Measurements from ENCODE around the gene VPS18.

The VPS18 gene

DNA sequence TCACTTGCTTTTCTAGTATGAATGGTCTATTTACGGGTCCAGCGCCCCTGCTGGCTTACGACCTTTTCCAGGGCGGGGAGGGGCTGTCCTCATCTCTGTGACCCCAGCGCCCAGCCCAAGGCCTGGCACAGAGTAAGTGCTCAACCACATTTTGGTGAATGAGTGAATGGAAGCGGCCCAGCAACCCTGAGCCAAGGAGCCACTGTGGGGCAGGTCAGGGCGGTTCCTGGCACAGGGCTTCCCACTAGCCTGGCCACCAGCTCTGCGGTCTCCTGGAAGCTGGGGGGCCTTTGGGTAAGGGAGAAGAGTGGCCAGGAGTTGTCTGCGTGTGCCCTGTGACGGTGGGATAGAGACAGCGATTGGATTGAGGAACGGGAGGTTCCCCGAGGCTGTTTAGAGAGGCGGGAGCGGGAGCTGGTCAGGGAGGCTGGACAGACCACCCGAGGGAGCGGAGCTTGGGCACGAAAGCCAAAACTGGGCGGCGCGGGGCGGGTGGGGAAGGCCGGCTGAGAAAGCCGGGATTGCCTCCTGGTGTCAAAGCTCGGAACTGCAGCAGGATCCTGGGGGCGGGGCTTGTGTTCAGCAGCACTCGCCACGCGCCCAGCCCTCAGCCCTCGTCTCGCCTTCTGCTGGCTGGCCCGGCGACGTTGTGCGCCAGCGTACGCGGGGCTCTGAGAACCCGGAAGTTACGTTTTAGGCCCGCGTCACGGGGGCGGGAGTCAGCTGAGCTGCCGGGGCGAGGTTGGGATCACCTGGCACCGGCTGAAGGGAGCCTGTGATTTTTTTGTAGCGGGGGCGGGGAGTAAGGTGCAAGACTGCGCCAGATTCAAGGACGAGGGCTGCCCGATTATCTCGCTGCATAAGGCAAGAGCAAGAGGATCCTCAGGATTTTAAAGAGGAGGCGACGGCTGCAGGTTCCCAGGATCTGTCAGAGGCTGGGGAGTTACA is at the start of gene VPS18:
TSS of gene VPS18 (plus strand) at position 718 of the 948 bp plus-strand sequence. CDS start 319 bp downstream, outside the sequence.
- no peak for TF ChIP-seq GATA2 (IDR thresholded peaks at IDR 0.05; ENCODE audit: low read depth, low read length)
- TF ChIP-seq GATA3 (IDR thresholded peaks at IDR 0.05; ENCODE audit: low read depth, low read length), result no peak

DNA sequence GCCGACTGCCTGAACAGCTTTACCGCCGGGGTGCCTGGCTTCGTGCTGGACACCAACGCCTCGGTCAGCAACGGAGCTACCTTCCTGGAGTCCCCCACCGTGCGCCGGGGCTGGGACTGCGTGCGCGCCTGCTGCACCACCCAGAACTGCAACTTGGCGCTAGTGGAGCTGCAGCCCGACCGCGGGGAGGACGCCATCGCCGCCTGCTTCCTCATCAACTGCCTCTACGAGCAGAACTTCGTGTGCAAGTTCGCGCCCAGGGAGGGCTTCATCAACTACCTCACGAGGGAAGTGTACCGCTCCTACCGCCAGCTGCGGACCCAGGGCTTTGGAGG is 49.6 kb upstream of the VPS18 start:
- TF ChIP-seq GATA2 (IDR thresholded peaks at IDR 0.05; ENCODE audit: low read depth, low read length) (no peak), GATA3 (IDR thresholded peaks at IDR 0.05; ENCODE audit: low read depth, low read length) (no peak)

DNA sequence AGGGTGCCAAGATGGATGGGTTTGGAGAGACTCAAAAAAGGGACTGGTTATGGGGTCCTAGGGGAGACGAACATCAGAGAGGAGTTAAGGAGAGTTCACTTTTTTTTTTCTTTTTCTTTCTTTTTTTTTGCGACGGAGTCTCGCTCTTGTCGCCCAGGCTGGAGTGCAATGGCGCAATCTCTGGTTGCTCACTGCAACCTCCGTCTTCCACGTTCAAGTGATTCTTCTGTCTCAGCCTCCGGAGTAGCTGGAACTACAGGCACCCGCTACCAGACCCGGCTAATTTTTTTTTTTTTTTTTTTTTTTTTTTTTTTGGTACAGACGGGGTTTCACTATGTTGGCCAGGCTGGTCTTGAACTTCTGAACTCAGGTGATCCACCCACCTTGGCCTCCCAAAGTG is 49.2 kb upstream of the VPS18 start:
- TF ChIP-seq GATA2 (IDR thresholded peaks at IDR 0.05; ENCODE audit: low read depth, low read length) (no peak), GATA3 (IDR thresholded peaks at IDR 0.05; ENCODE audit: low read depth, low read length) (no peak)

DNA sequence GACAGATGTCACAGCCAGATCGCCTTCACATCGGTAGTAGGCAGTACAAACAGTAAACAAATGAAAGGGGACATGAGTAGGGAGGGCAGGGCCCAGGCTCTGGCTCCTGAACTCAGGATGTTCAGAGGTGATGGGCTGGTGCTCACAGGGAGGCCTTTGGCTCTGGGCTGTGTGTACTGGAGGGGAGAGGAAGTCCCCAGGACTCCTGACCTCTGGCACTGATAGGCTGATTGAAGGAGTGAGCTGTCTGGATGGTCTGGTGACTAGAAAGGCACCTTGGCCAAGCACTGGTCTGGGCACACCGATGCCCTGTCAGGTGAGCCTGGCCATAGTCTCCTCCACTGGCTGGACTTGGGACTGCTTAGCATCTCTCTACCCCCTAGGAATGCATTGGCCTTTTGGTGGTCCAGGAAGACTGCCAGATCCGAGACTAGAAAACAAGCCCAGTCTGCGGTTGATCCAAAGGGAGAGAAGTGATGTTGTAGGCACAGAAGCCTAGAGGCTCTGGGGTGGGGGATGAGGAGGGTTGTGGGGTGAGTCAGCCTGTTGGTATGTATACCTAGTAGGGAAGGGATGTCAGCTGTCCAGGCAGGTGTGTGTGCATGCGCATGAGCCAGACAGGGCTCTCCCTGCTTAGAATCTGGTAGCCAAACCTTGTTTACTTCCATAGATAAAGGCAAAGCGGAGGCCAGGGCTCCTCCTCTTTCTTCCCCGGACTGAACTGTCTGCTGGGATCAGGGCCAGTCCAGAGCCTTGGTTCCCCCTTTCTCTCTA is 48.6 kb upstream of the VPS18 start:
- TF ChIP-seq GATA3 (IDR thresholded peaks at IDR 0.05; ENCODE audit: low read depth, low read length), result no peak
- TF ChIP-seq GATA2 (IDR thresholded peaks at IDR 0.05; ENCODE audit: low read depth, low read length), result no peak

GRCh38 chr15:40846841-40847222 is 47.4 kb upstream of the VPS18 start:
- TF ChIP-seq GATA3 (IDR thresholded peaks at IDR 0.05; ENCODE audit: low read depth, low read length), result no peak
- TF ChIP-seq GATA2 (IDR thresholded peaks at IDR 0.05; ENCODE audit: low read depth, low read length), result no peak

DNA sequence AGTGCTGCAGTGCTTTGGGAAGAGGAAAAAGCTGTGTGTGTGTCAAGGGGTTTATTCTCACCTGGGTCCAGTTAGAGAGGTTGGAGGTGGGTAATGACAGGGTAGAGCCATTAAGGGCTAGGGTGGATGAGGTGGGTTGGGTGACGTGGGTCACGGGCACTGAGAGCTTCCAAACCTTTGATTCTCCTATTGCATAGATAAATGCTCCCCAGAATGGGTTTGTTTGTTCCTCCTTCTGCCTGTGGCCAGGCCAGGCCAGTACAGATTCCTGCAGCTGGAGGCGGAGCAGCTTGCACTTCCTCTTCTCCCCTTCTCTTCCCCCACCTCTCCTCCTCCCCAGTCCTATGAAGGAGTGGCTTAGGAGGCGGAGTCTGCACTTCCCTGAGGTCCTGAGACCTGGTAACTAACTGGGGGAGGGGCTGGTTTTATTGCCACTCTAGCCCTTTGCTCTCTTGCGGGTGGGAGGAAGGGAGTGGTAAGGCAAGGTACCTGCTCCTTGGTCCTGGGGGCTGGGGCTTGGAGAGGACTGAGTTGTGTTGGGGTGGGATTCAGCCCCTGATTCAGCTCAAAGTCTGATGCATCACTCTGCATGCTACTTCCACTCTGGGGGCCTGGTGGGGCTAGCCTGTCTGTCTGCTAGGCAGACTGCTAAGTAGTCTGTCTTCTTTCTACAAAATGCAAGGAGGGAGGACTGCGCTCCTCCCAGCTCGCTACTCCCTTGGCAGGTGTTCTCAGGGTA is 46.9 kb upstream of the VPS18 start:
- TF ChIP-seq GATA3 (IDR thresholded peaks at IDR 0.05; ENCODE audit: low read depth, low read length), result no peak
- TF ChIP-seq GATA2 (IDR thresholded peaks at IDR 0.05; ENCODE audit: low read depth, low read length), result no peak

- TF ChIP-seq GATA3 (IDR thresholded peaks at IDR 0.05; ENCODE audit: low read depth, low read length), result no peak
- no peak for TF ChIP-seq GATA2 (IDR thresholded peaks at IDR 0.05; ENCODE audit: low read depth, low read length)
These were observed 43.6 kb upstream of the VPS18 start for GRCh38 chr15:40850576-40851112.

- TF ChIP-seq GATA2 (IDR thresholded peaks at IDR 0.05; ENCODE audit: low read depth, low read length), result no peak
These were observed 41.7 kb upstream of the VPS18 start for GRCh38 chr15:40852529-40852928.

- TF ChIP-seq GATA3 (IDR thresholded peaks at IDR 0.05; ENCODE audit: low read depth, low read length) (no peak), GATA2 (IDR thresholded peaks at IDR 0.05; ENCODE audit: low read depth, low read length) (no peak)
These were observed 40.9 kb upstream of the VPS18 start for GRCh38 chr15:40853241-40853890.

DNA sequence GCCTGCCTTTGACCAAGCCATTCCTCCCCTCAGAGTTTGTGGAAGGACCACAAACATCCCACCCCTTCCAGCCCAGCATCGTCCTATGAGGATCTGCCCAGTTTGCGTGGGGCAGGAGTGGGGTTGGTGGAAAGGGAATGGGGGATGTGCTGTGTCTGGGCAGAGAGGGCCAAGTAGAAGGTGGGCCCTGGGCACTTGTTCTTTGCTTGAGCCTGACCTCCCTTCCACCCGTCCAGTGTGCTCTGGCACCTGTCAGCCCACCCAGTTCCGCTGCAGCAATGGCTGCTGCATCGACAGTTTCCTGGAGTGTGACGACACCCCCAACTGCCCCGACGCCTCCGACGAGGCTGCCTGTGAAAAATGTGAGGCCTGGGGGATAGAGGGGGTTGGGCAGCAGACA is 40.1 kb upstream of the VPS18 start:
- TF ChIP-seq GATA3 (IDR thresholded peaks at IDR 0.05; ENCODE audit: low read depth, low read length) (no peak), GATA2 (IDR thresholded peaks at IDR 0.05; ENCODE audit: low read depth, low read length) (no peak)

- no peak for TF ChIP-seq GATA3 (IDR thresholded peaks at IDR 0.05; ENCODE audit: low read depth, low read length)
- TF ChIP-seq GATA2 (IDR thresholded peaks at IDR 0.05; ENCODE audit: low read depth, low read length), result no peak
These were observed 38.5 kb upstream of the VPS18 start for GRCh38 chr15:40855706-40856234.

GRCh38 chr15:40856746-40857145 is 37.5 kb upstream of the VPS18 start:
- no peak for TF ChIP-seq GATA3 (IDR thresholded peaks at IDR 0.05; ENCODE audit: low read depth, low read length)
- no peak for TF ChIP-seq GATA2 (IDR thresholded peaks at IDR 0.05; ENCODE audit: low read depth, low read length)

GRCh38 chr15:40857601-40858341 is 36.5 kb upstream of the VPS18 start:
- no peak for TF ChIP-seq GATA3 (IDR thresholded peaks at IDR 0.05; ENCODE audit: low read depth, low read length)
- TF ChIP-seq GATA2 (IDR thresholded peaks at IDR 0.05; ENCODE audit: low read depth, low read length), result no peak

Measured in SH-SY5Y (cell line).